Activated CD4-positive, alpha-beta T cell treated with anti-CD3 and anti-CD28 coated beads, Interleukin-2, amount 50 U/mL, for 48 hours (primary cell): ENCODE data around the gene WHAMM.
"Not testable (repeated sequence)": the region's sequence is repeated elsewhere in the genome, so short reads cannot be mapped to it uniquely, and the experiment has no call there.

ENCODE experiments used
- DNase-seq, 2 experiments: peaks; one replicate each; pipeline ENCODE4 v3.0.0-alpha.2; 2020

The WHAMM gene

GRCh38 chr15:82803793-82804574 is 5.4 kb upstream of the WHAMM start:
- no peak for DNase-seq

DNA sequence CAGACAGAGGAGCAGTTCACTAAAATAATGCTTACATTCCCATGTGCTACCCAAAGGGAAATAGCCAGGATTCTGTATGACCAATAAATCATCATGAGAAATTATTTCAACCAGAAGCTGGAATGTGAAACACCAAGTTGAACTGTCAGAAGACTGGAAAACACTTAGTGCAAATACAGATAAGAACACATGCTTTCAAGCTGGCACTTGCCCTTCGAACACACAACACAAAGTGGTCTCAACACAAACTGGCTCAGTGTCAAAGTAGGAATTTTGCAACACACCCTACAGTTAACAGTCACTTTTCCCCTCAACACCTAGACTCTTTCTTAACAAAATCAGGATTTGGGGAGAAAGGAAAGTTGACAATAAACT is 4.9 kb upstream of the WHAMM start:
- DNase-seq, result no peak

- DNase-seq, result no peak
Observed at GRCh38 chr15:82805994-82806406, 3.4 kb upstream of the WHAMM start, which contains the start of gene FSD2. Gene FSD2, minus strand, starts transcription at chr15:82806069. Its CDS starts 18,679 bp downstream, at chr15:82787390.

DNA sequence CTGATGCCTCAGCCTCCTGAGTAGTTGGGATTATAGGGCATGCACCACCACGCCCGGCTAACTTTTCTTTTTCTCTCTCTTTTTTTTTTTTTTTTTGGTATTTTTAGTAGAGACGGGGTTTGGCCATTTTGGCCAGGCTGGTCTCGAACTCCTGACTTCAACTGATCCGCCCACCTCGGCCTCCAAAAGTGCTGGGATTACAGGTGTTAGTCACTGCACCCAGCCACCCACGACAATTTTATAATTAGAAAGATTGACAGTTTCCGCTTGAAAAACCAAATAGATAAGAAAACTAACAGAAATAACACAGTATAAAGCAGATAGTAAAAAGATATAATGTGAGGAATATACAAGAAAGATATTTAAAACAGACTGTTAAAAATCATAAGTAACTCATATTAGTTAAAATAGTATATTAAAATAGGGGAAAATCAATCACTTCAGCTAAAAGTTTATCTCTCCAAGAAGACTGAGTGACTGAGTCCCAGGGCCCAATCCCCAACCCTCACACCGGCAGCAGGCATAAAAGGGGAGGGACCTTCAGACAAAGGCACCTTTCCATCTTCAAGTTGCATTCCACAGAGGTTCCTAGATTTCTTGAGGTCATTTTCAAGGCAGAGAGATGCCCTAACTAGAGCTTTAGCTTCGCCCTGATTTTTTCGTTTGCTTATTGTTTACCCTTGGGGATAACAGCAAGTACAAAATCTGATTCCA is 1.4 kb upstream of the WHAMM start:
- no peak for DNase-seq

DNA sequence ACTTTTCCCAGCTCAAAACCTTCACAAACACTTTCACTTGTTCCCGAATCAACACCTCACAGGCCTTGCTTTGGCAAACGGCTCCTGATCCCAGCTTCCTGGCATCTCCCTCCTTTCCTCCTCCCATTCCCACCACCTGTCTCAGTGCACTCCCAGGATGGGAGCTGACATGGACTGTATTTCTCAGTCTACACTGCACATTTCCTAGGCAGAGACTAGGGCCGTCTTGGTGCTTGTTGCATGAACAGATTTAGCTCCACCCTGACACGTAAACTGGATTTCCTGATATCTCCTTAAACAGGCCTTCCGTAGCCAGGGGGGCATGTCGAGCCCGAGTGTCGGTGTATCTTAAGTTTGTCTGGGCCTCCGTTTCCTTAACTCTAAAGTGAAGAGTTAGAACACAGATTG is 790 bp upstream of the WHAMM start:
- no peak for DNase-seq

DNA sequence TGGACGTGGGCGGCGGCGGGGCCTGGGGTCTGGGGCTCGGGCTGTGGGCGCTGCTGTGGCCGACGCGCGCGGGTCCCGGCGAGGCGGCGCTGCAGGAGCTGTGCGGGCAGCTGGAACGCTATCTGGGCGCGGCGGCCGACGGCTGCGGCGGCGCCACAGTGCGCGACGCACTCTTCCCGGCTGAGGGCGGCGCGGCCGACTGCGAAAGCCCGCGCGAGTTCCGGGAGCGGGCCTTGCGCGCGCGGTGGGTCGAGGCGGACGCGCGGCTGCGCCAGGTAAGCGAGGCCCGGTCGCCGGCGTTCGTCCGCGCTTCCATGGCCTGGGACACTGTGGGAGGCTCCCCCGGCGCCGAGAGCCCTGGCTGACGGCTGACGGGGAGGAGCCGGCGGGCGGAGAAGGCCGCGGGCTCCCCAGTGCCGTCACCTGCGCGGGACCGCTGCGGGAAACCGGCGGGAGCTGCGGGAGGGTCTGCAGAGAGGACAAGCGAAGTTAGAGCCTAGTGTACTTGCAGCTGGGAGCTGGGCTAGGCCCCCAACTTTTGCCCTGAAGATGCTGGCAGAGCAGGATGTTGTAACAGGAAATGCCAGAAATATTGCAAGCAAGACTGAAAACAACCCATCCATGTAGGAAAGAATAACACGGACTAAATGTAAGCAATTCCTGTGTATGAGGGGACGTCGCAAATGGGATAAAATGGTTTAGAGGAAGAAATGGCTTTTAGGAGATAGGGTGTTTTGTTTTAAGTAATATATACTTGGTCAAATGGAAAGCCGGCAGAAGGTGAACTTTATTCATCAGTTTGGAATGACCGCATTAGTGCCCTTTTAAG is 847 bp downstream of the WHAMM start:
- peak in 1 of 2 experiments; percentile 32 for DNase-seq

- DNase-seq, result peak; percentile 24 to 39
Observed at GRCh38 chr15:82810890-82811426, 1.5 kb downstream of the WHAMM start.

GRCh38 chr15:82812994-82813393 is 3.6 kb downstream of the WHAMM start:
- no peak for DNase-seq

- no peak for DNase-seq
Observed at GRCh38 chr15:82820128-82820527, 10.7 kb downstream of the WHAMM start.

DNA sequence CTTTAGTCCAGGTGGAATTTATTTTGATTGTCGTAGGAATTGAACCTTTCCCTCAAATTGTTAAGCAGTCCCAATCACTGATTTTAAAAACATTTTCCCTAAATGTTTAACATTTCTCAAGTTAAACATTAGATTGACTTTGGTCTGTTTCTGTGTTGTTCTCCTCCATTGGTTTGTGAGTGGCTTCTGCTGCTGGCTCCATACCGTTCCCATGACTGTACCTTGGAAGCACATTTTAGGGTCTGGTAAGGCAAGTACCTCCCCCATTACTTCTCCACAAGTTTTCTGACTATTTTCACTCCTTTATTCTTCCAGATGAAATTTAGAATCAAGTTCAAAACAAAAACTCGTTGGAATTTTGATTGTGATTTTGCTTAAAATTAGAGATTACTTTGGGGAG is 12.0 kb downstream of the WHAMM start:
- DNase-seq, result not testable (repeated sequence)

- DNase-seq, result not testable (repeated sequence)
Observed at GRCh38 chr15:82821851-82822250, 12.4 kb downstream of the WHAMM start.

DNA sequence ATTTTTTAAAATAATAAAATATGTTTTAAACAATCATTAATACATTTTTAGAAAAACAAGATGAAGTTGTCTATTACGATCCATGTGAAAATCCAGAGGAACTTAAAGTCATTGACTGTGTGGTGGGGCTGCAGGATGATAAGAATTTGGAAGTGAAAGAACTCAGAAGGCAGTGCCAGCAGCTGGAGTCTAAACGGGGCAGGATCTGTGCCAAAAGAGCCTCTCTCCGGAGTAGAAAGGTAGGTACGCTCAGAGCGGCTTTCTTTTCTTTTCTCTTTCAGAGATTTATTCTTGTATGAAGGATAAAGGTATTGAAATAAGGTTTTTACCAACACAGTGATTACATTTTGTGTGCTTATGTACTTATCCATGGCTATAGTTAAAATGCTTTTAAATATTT is 13.6 kb downstream of the WHAMM start:
- DNase-seq, result no peak

DNA sequence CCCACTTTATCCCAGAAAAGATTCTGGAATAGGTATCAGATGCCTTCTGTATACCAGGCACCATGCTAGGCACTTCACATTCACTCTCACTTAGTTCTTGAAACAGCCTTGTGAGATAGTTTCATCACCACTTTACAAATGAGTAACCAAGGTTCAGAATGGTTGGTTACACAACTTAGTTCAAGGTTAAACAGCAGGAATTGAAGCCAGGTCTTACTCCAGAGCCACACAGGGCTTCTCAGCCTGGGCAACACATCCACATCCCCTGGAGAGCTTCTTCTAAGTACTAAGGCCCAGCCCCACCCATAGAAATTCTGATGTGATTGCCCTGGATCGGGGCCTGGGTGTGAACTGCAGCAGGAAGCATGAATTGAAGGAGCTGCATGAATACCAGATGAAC is 18.6 kb downstream of the WHAMM start:
- no peak for DNase-seq

GRCh38 chr15:82829234-82829633 is 19.8 kb downstream of the WHAMM start:
- no peak for DNase-seq

DNA sequence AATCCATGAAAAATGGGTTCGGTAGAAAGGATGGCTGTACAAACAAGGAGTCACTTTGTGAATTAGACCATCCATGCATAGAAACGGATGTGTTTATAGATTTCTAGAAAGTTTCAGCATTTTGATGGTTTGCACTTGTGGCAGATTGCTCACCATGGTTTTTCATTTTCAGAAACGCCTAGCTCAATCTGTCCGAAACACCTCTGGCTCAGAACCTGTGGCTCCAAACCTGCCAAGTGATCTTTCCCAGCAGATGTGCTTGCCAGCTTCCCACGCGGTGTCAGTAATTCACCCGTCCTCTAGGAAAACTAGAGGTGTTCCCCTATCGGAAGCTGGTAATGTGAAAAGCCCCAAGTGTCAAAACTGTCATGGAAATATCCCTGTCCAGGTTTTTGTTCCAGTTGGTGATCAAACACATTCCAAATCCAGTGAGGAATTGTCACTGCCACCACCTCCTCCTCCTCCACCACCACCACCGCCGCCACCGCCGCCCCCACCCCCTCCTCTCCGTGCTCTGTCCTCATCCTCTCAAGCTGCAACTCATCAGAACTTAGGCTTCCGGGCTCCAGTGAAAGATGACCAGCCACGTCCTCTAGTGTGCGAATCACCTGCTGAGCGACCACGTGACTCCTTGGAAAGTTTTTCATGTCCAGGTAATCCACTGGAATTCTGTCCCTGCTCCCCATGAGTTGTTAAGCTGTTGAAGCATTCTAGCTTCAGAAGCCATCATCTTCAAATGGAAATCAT is 21.2 kb downstream of the WHAMM start:
- DNase-seq, result no peak

DNA sequence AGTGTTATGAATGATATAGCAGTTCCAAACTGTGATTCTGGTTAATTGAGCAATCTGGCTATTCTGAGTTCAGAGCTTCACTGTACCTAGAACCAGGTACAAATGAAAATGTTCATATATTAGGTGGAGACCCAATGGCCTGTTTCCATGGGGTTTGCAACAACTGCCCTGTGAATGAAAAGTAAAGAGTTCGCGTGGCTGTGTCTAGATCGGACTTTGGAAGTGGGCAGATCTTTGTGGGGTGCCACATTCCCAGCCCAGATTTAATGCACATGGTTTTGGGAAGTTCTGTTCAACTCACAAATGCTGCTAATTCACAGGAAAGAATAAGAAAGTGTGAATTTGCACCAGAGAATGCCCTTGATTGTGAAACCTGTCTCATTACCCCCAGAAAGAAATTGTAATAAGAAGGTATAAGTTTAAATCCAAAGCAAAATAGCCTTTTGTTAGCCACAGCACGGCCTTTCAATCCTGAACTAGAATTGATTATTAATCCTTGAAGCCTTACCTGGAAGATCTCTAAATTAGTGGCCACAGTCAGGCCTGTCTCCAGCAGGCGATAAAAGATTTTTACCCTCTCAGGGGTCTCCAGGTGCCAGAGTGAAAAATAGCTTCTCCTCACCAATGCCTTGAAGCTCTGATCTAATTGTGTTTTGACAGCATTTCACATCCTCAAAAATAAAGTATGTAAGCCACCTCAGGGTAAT is 22.6 kb downstream of the WHAMM start:
- no peak for DNase-seq

GRCh38 chr15:82832601-82833361 is 23.4 kb downstream of the WHAMM start:
- peak; percentile 39 to 56 for DNase-seq

DNA sequence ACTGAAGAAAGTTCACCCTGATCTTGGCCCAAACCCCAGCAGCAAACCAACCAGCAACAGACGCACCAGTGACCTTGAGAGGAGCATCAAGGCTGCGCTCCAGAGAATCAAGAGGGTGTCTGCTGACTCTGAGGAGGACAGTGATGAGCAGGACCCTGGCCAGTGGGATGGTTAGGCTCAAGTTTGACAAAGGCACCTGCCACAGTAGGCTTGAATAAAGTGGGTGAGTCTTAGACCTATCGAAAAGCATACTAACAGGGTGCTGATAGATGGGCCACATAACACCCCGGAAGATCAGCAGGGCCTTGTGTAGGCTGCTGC is 23.9 kb downstream of the WHAMM start:
- no peak for DNase-seq

- DNase-seq, result no peak
Observed at GRCh38 chr15:82835391-82835917, 26.0 kb downstream of the WHAMM start.

DNA sequence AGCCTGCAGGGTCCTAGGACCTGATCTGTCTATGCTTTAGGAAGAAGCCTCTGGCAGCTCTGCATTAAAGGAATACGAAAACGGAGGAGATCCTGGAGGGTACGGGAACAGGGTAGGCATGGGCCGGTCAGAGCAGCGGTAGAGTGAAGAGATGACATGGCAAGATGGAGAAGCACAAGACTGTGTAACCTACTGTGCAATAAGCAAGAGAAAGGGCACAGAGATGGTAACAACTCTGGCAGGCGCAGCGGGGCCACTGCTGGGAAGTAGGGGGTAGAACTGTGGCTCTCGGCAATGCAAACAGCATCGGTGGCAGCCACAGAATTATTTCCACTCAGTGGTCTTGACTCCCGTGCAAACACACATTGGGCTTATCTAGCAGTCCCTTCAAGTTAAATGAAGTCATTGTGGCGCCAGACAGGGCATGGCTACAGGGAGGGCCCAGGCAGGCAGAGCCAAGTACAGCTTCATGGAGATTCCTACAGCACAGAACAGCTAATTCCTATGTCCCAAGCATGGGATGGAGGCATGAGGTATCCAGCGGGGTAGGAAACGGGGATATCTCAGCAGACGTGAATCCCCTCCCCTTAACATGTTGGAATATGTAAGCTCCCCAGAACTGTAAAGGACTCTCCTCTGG is 28.8 kb downstream of the WHAMM start:
- DNase-seq, result no peak
